ENCODE results near the gene ALDH4A1.

Gene ALDH4A1

GRCh38 chr1:18936471-18936813 lies 34.1 kb upstream of the ALDH4A1 start:
- Histone ChIP-seq H3K36me3 (replicated peaks in 1 of 2; ENCODE audit: control insufficient read depth in 2 of 2, insufficient read depth in 2 of 2, low read length in 2 of 2) (no peaks in the 10 kb centered on the region), H3K4ac (ENCODE audit: low read length) (peak overlapping the region; percentile 6), H2BK12ac (ENCODE audit: low read length) (peak overlapping the region; percentile 52), H3K23ac (ENCODE audit: low read depth, low read length, poor library complexity) (no peak overlapping the region), H3K14ac (ENCODE audit: low read length) (no peak overlapping the region), H4K91ac (ENCODE audit: low read depth, low read length, poor library complexity) (no peak overlapping the region), H4K8ac (ENCODE audit: low read depth, low read length) (no peak overlapping the region), H3K4me1 (ENCODE audit: control insufficient read depth in 2 of 2, insufficient read depth in 1 of 2, low read depth in 1 of 2, low read length in 2 of 2) (peaks cover 13 to 18% of the 10 kb centered on the region in 2 donors), H2BK120ac (ENCODE audit: low read depth, low read length) (no peak overlapping the region), H3K27me3 (ENCODE audit: control insufficient read depth in 3 of 3, insufficient read depth in 3 of 3, low read depth in 1 of 3, low read length in 3 of 3) (peaks cover 0 to 1% (median 0%) of the 10 kb centered on the region in 3 experiments), H2BK5ac (ENCODE audit: low read length) (no peak overlapping the region), H3K4me2 (ENCODE audit: insufficient read depth, low read length, poor library complexity, severe bottlenecking) (no peak overlapping the region), H3K9ac (ENCODE audit: low read depth, low read length, poor library complexity) (no peak overlapping the region), H2AK5ac (ENCODE audit: low read depth, low read length) (no peak overlapping the region), H2AFZ (ENCODE audit: low read length) (no peak overlapping the region), H3K9me3 (replicated peaks in 1 of 2; ENCODE audit: control insufficient read depth in 2 of 2, insufficient read depth in 1 of 2, low read depth in 1 of 2, low read length in 2 of 2) (no peaks in the 10 kb centered on the region), H3K79me1 (ENCODE audit: low read depth, low read length) (no peaks in the 10 kb centered on the region), H3K27ac (replicated peaks; ENCODE audit: low read length) (no peak overlapping the region), H3K4me3 (ENCODE audit: low read length in 2 of 2) (no peak overlapping the region), H3K18ac (ENCODE audit: low read length) (peak overlapping the region; percentile 85), H2BK15ac (ENCODE audit: low read length) (no peak overlapping the region)
- no CpG with 5 or more reads among the region's 3 CpGs for WGBS, 2 donors (ENCODE audit: extremely low coverage in 2 of 2, insufficient read length in 2 of 2, insufficient replicate concordance in 1 of 2)
- no peak for DNase-seq (ENCODE audit: low spot score)

- Histone ChIP-seq H2BK5ac (ENCODE audit: low read length) (no peak overlapping the region), H3K23ac (ENCODE audit: low read depth, low read length, poor library complexity) (no peak overlapping the region), H3K4me3 (ENCODE audit: low read length in 2 of 2) (no peak overlapping the region), H3K4me1 (ENCODE audit: control insufficient read depth in 2 of 2, insufficient read depth in 1 of 2, low read depth in 1 of 2, low read length in 2 of 2) (peaks cover 6 to 8% of the 10 kb centered on the region in 2 donors), H3K4ac (ENCODE audit: low read length) (no peak overlapping the region), H3K18ac (ENCODE audit: low read length) (no peak overlapping the region), H3K27ac (replicated peaks; ENCODE audit: low read length) (no peak overlapping the region), H2AK5ac (ENCODE audit: low read depth, low read length) (no peak overlapping the region), H3K9me3 (replicated peaks in 1 of 2; ENCODE audit: control insufficient read depth in 2 of 2, insufficient read depth in 1 of 2, low read depth in 1 of 2, low read length in 2 of 2) (no peaks in the 10 kb centered on the region), H2BK12ac (ENCODE audit: low read length) (no peak overlapping the region), H3K36me3 (replicated peaks in 1 of 2; ENCODE audit: control insufficient read depth in 2 of 2, insufficient read depth in 2 of 2, low read length in 2 of 2) (no peaks in the 10 kb centered on the region), H3K27me3 (ENCODE audit: control insufficient read depth in 3 of 3, insufficient read depth in 3 of 3, low read depth in 1 of 3, low read length in 3 of 3) (peaks cover 0 to 1% (median 0%) of the 10 kb centered on the region in 3 experiments), H3K79me1 (ENCODE audit: low read depth, low read length) (no peaks in the 10 kb centered on the region), H2BK120ac (ENCODE audit: low read depth, low read length) (no peak overlapping the region), H4K8ac (ENCODE audit: low read depth, low read length) (no peak overlapping the region), H3K4me2 (ENCODE audit: insufficient read depth, low read length, poor library complexity, severe bottlenecking) (no peak overlapping the region), H2AFZ (ENCODE audit: low read length) (no peak overlapping the region), H2BK15ac (ENCODE audit: low read length) (no peak overlapping the region), H4K91ac (ENCODE audit: low read depth, low read length, poor library complexity) (no peak overlapping the region), H3K9ac (ENCODE audit: low read depth, low read length, poor library complexity) (no peak overlapping the region), H3K14ac (ENCODE audit: low read length) (no peak overlapping the region)
- no peak for DNase-seq (ENCODE audit: low spot score)
- no CpG with 5 or more reads among the region's 14 CpGs for WGBS, 2 donors (ENCODE audit: extremely low coverage in 2 of 2, insufficient read length in 2 of 2, insufficient replicate concordance in 1 of 2)
Measured at GRCh38 chr1:18934205-18935000, 32.0 kb upstream of the ALDH4A1 start.

- Histone ChIP-seq H4K91ac (ENCODE audit: low read depth, low read length, poor library complexity) (no peak overlapping the region), H3K36me3 (replicated peaks in 1 of 2; ENCODE audit: control insufficient read depth in 2 of 2, insufficient read depth in 2 of 2, low read length in 2 of 2) (no peaks in the 10 kb centered on the region), H2AFZ (ENCODE audit: low read length) (no peak overlapping the region), H2BK15ac (ENCODE audit: low read length) (no peak overlapping the region), H3K27me3 (ENCODE audit: control insufficient read depth in 3 of 3, insufficient read depth in 3 of 3, low read depth in 1 of 3, low read length in 3 of 3) (no peaks in the 10 kb centered on the region), H3K4ac (ENCODE audit: low read length) (no peak overlapping the region), H3K23ac (ENCODE audit: low read depth, low read length, poor library complexity) (peak overlapping the region; percentile 17), H3K18ac (ENCODE audit: low read length) (peak overlapping the region; percentile 36), H3K27ac (replicated peaks; ENCODE audit: low read length) (no peak overlapping the region), H3K79me1 (ENCODE audit: low read depth, low read length) (no peaks in the 10 kb centered on the region), H4K8ac (ENCODE audit: low read depth, low read length) (no peak overlapping the region), H3K14ac (ENCODE audit: low read length) (no peak overlapping the region), H2BK12ac (ENCODE audit: low read length) (peak overlapping the region; percentile 4), H3K9ac (ENCODE audit: low read depth, low read length, poor library complexity) (peak overlapping the region; percentile 24), H3K9me3 (replicated peaks in 1 of 2; ENCODE audit: control insufficient read depth in 2 of 2, insufficient read depth in 1 of 2, low read depth in 1 of 2, low read length in 2 of 2) (no peaks in the 10 kb centered on the region), H3K4me3 (ENCODE audit: low read length in 2 of 2) (no peak overlapping the region), H2AK5ac (ENCODE audit: low read depth, low read length) (peak overlapping the region; percentile 82), H3K4me1 (ENCODE audit: control insufficient read depth in 2 of 2, insufficient read depth in 1 of 2, low read depth in 1 of 2, low read length in 2 of 2) (peaks cover 2 to 5% of the 10 kb centered on the region in 2 donors), H3K4me2 (ENCODE audit: insufficient read depth, low read length, poor library complexity, severe bottlenecking) (no peak overlapping the region), H2BK120ac (ENCODE audit: low read depth, low read length) (no peak overlapping the region), H2BK5ac (ENCODE audit: low read length) (no peak overlapping the region)
- no peak for DNase-seq (ENCODE audit: low spot score)
- no CpG with 5 or more reads among the region's 7 CpGs for WGBS, 2 donors (ENCODE audit: extremely low coverage in 2 of 2, insufficient read length in 2 of 2, insufficient replicate concordance in 1 of 2)
Measured at GRCh38 chr1:18932879-18933278, 30.5 kb upstream of the ALDH4A1 start.

GRCh38 chr1:18932387-18932786 lies 30.0 kb upstream of the ALDH4A1 start:
- H3K4me2 ChIP-seq (ENCODE audit: insufficient read depth, low read length, poor library complexity, severe bottlenecking): no peak overlapping the region
- no CpG with 5 or more reads among the region's 5 CpGs for WGBS, 2 donors (ENCODE audit: extremely low coverage in 2 of 2, insufficient read length in 2 of 2, insufficient replicate concordance in 1 of 2)
- H3K14ac ChIP-seq (ENCODE audit: low read length): no peak overlapping the region
- H2BK120ac ChIP-seq (ENCODE audit: low read depth, low read length): no peak overlapping the region
- H3K4me3 ChIP-seq (ENCODE audit: low read length in 2 of 2): no peak overlapping the region
- H3K18ac ChIP-seq (ENCODE audit: low read length): no peak overlapping the region
- peaks cover 2 to 10% of the 10 kb centered on the region in 2 donors for H3K4me1 ChIP-seq (ENCODE audit: control insufficient read depth in 2 of 2, insufficient read depth in 1 of 2, low read depth in 1 of 2, low read length in 2 of 2)
- H3K9me3 ChIP-seq (replicated peaks in 1 of 2; ENCODE audit: control insufficient read depth in 2 of 2, insufficient read depth in 1 of 2, low read depth in 1 of 2, low read length in 2 of 2): no peaks in the 10 kb centered on the region
- peak overlapping the region; percentile 17 for H3K23ac ChIP-seq (ENCODE audit: low read depth, low read length, poor library complexity)
- H2AFZ ChIP-seq (ENCODE audit: low read length): no peak overlapping the region
- no peak overlapping the region for H3K4ac ChIP-seq (ENCODE audit: low read length)
- peak overlapping the region; percentile 4 for H2BK12ac ChIP-seq (ENCODE audit: low read length)
- H3K79me1 ChIP-seq (ENCODE audit: low read depth, low read length): no peaks in the 10 kb centered on the region
- no peak overlapping the region for H3K9ac ChIP-seq (ENCODE audit: low read depth, low read length, poor library complexity)
- no peak overlapping the region for H2AK5ac ChIP-seq (ENCODE audit: low read depth, low read length)
- no peak overlapping the region for H2BK5ac ChIP-seq (ENCODE audit: low read length)
- no peak overlapping the region for H3K27ac ChIP-seq (replicated peaks; ENCODE audit: low read length)
- H4K8ac ChIP-seq (ENCODE audit: low read depth, low read length): no peak overlapping the region
- H3K27me3 ChIP-seq (ENCODE audit: control insufficient read depth in 3 of 3, insufficient read depth in 3 of 3, low read depth in 1 of 3, low read length in 3 of 3): no peaks in the 10 kb centered on the region
- H4K91ac ChIP-seq (ENCODE audit: low read depth, low read length, poor library complexity): no peak overlapping the region
- H3K36me3 ChIP-seq (replicated peaks in 1 of 2; ENCODE audit: control insufficient read depth in 2 of 2, insufficient read depth in 2 of 2, low read length in 2 of 2): no peaks in the 10 kb centered on the region
- no peak overlapping the region for H2BK15ac ChIP-seq (ENCODE audit: low read length)
- no peak for DNase-seq (ENCODE audit: low spot score)
